GM18867 (cell line): ENCODE data around the gene RARG.
"Not testable (repeated sequence)": the region's sequence is repeated elsewhere in the genome, so short reads cannot be mapped to it uniquely, and the experiment has no call there.

ENCODE experiments used
- ATAC-seq: cut with Tn5 transposase; IDR thresholded peaks from one replicate; pipeline ENCODE4 v1.9.1; 2021; ENCODE audit warnings: mild to moderate bottlenecking, moderate library complexity; ENCODE audit not compliant: unreplicated experiment

The RARG gene

GRCh38 chr12:53173085-53173715 lies 58.8 kb downstream of the RARG start:
- ATAC-seq: no peak

GRCh38 chr12:53172352-53172751 lies 59.7 kb downstream of the RARG start:
- ATAC-seq: no peak

- no peak for ATAC-seq
These were observed 60.2 kb downstream of the RARG start for GRCh38 chr12:53171725-53172329.

- ATAC-seq: no peak
These were observed 60.9 kb downstream of the RARG start for GRCh38 chr12:53170876-53171724.

GRCh38 chr12:53170215-53170614 lies 61.8 kb downstream of the RARG start:
- ATAC-seq: no peak

GRCh38 chr12:53169644-53170043 lies 62.4 kb downstream of the RARG start:
- ATAC-seq: no peak

GRCh38 chr12:53166837-53167236 lies 65.2 kb downstream of the RARG start:
- ATAC-seq: no peak

GRCh38 chr12:53163008-53163407 lies 69.0 kb downstream of the RARG start:
- ATAC-seq: not testable (repeated sequence)

- ATAC-seq: no peak
These were observed 70.7 kb downstream of the RARG start for GRCh38 chr12:53161119-53161911.

- ATAC-seq: no peak
These were observed 71.3 kb downstream of the RARG start for GRCh38 chr12:53160673-53161072.
